NCI-H460 (cell line): ENCODE measurements around the gene PDIA4. TPM values are rescaled to one million over a fixed set of nuclear protein-coding genes. Genes with fewer than 3 reads are reported as not detected.

Source experiments
- DNase-seq: peaks from one replicate; pipeline ENCODE4 v3.0.0-alpha.2; 2016; ENCODE audit warnings: low read depth; ENCODE audit errors: extremely low read depth
- small RNA-seq, 2 experiments: library from RNA; depleted of rRNA; stranded (forward); fragments of <200 nt; gene quantifications; one replicate each; pipeline ENCODE3, GENCODE V24; 2014
- total RNA-seq: library from RNA; depleted of rRNA; stranded (reverse); fragments of >200 nt; shearing (Covaris generic); gene quantifications from 2 replicates; pipeline ENCODE4 v1.2.3, GENCODE V29; 2014; rRNA removed

The PDIA4 gene
- total RNA-seq, 1 experiment from 2014 or later: 264 TPM

GRCh38 chr7:148975896-148976295 lies 52.4 kb downstream of the PDIA4 start:
- no peak for DNase-seq

- DNase-seq: no peak
Measured at GRCh38 chr7:148973256-148973655, 55.0 kb downstream of the PDIA4 start.

GRCh38 chr7:148972375-148972774 lies 55.9 kb downstream of the PDIA4 start:
- DNase-seq: no peak

GRCh38 chr7:148967602-148968001 lies 60.7 kb downstream of the PDIA4 start:
- no peak for DNase-seq

- DNase-seq: no peak
Measured at GRCh38 chr7:148967032-148967372, 61.3 kb downstream of the PDIA4 start.

GRCh38 chr7:148964483-148965267 lies 63.6 kb downstream of the PDIA4 start:
- DNase-seq: no peak

GRCh38 chr7:148963583-148964482 lies 64.5 kb downstream of the PDIA4 start:
- DNase-seq: no peak

- peak; percentile 67 for DNase-seq
Measured at GRCh38 chr7:148962823-148963582, 65.3 kb downstream of the PDIA4 start.

- no peak for DNase-seq
Measured at GRCh38 chr7:148962440-148962822, 65.9 kb downstream of the PDIA4 start.

GRCh38 chr7:148959726-148960125 lies 68.6 kb downstream of the PDIA4 start:
- DNase-seq: no peak

- no peak for DNase-seq
Measured at GRCh38 chr7:148958061-148958460, 70.2 kb downstream of the PDIA4 start.

- DNase-seq: no peak
Measured at GRCh38 chr7:148954766-148955165, 73.5 kb downstream of the PDIA4 start.

GRCh38 chr7:148953676-148954075 lies 74.6 kb downstream of the PDIA4 start:
- DNase-seq: no peak

Small RNA genes lying within 50 kb of the gene (small RNA-seq; reads per million reads assigned to genes)
- gene COX6B1P1 (0 reads per million in 2 experiments), gene RNU6-650P (0 to 0.06 reads per million in 2 experiments), gene RNY1 (20.2 to 455 reads per million in 2 experiments), gene RNY3 (4.2 to 133 reads per million in 2 experiments), gene RNY4 (119 to 11,633 reads per million in 2 experiments)

Other genes starting within 250 kb of the PDIA4 start
- 26.0 and 35.5 TPM in 2 replicates for gene EZH2, start 144.2 kb downstream of the PDIA4 start, total RNA-seq
- gene ZNF786, start 62.2 kb upstream of the PDIA4 start, total RNA-seq: 4.5 and 5.0 TPM in 2 replicates
- 0.26 and 0.87 TPM in 2 replicates for gene ZNF425, start 97.8 kb upstream of the PDIA4 start, total RNA-seq
- gene ZNF398, start 118.9 kb upstream of the PDIA4 start, total RNA-seq: 10.2 and 10.7 TPM in 2 replicates
- 18.7 and 19.6 TPM in 2 replicates for gene ZNF282, start 167.0 kb upstream of the PDIA4 start, total RNA-seq
- 4.5 and 5.5 TPM in 2 replicates for gene ZNF212, start 211.1 kb upstream of the PDIA4 start, total RNA-seq
- 3.0 and 3.7 TPM in 2 replicates for gene ZNF783, start 233.7 kb upstream of the PDIA4 start, total RNA-seq